GM12872 (cell line): ENCODE results near the gene PTPRE.

Source experiments
- CTCF ChIP-seq: IDR thresholded peaks from 3 replicates; pipeline ENCODE4 v1.5.1; 2011; ENCODE audit warnings: low read depth, mild to moderate bottlenecking, low read length, moderate library complexity; ENCODE audit not compliant: insufficient read depth

PTPRE gene

DNA sequence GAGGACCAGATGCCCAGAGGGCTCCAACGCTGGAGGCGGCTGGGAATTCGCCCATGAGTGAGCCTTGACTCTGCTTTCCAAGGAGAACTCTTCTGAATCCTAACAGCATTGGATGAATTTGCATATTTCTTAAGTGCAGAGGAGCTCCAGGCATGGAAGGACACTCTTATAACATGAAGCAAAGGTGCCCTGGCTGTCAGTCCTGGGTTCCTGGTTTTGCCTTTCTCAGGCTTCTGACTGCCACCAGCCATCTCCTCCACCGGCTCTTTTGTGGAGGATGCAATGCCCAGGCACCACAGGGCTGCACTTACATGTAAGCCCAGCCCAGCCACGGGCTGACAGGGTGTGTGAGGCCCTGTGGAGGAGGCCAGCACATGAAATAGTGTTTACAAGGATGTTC lies 22.4 kb upstream of the PTPRE start:
- TF ChIP-seq CTCF: no peak

DNA sequence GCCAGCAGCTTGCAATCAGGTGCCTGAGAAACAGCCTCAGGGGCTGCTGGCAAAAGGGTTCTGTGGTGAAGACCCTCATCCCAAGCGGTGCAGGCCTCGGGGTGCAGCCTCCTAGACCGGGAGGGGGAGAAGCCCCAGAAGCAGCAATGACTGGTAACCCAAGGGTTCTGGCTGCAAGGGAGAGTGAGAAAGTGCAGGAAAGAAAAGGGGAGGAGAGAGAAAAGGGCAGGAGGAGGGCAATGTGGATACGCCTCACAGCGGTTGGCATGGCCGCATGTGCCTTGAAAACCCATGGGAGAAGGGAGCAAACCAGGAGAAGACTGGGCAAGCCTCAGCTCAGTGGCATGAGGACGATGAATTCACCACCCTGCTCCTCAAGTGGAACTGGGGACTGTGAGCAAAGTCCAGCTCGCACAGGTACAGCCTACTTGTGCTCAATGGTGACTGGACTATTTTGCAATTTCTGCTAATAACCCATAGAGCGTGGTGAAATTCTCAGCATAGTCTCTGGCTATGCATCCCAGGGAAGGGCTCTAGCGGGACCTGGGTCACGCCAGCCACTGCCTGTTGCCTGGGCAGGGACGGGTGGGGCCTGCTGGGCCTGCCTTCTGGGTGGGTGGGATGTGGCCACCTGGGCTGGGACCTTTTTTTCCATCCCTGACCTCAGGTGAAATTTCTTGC lies 20.4 kb upstream of the PTPRE start:
- TF ChIP-seq CTCF: no peak

GRCh38 chr10:127887541-127888415 lies 19.1 kb upstream of the PTPRE start:
- TF ChIP-seq CTCF: no peak

DNA sequence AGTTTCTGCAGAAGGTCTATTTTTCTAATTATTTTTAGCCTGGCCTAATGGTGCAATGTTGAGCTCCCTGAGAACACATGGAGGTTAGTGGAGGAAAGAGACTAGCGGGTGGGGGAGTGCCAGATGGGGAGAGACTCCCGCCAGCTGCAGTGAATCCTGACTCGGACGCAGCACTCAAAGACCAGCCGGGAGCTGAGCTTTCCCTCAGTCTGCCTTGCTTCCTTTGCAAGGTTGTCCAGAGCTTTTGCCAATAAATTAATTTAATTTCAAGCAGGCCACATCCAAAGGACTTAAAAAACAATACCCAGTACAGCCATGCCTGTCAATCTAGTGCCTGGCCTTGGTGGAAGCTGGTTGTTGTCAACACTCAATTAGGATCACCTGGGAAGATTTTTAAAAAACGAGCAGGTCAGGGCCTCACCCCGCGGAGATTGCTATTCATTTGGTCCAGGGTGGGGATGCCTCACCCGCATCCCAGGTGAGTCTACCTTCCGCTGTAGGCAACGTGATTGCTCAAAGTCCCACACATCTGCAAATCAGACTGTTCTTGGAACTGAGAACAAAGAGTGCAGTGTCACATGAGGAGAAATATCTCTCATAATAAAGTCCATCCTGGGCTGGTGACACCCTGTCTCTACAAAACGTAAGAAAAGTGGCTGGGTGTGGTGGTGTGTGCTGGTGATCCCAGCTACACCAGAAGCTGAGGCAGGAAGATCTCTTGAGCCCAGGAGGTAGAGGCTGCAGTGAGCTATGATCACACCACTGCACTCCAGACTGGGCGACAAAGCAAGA lies 18.2 kb upstream of the PTPRE start:
- no peak for TF ChIP-seq CTCF

DNA sequence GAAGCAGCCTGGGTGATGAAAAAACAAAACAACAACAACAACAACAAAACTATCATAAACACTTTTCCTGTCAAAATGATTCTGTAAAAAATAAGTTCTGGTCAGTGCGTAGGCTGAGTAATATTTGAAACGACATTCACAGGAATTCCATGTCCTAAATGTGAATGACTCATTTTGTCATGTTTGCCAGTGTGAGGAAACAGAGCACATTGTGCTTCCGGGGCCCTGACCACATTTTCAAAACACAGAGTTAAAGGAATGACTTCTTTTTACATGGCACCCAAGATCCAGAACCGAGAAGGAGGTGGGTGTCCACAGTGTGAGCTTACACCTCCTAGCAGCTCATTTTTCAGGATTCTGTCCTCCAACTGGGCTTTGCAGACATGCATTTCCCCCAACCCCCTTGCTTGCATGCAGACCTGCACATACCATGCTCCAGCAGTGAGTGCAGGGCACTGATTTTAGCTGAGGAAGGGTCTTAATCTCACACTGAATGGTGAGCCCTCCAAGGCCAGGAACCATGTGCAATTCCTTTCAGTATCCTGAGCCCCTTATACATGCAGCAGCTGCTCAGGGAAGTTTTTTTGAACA lies 17.2 kb upstream of the PTPRE start:
- TF ChIP-seq CTCF: no peak

DNA sequence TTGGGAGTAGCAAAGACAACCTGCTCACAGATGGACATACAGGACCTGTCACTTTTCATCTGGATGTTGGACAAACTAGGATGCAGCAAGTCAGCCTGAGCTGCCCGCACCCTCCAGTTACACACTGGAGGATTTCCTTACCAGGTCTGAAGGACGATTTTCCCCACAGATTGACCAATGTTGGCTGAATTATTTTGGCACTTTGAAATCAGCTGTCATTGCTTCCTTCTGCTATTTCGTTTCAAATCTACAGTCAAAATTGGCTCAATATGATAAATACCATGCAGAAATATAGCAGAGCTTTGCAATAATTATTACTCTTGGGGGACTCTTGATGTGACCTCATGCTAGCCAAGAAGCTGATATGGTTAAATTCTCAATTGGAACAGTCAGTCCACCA lies 16.7 kb upstream of the PTPRE start:
- TF ChIP-seq CTCF: no peak
